IMR-90 (cell line): ENCODE measurements around the gene KRCC1.

ENCODE experiments used
- BHLHE40 ChIP-seq: fragments of 150-350 bp; IDR thresholded peaks from 2 replicates; pipeline ENCODE4 v1.6.1; 2016; ENCODE audit warnings: mild to moderate bottlenecking, low read depth, low read length
- CHD1 ChIP-seq: IDR thresholded peaks from 2 replicates; pipeline ENCODE4 v1.6.1; 2012; ENCODE audit warnings: low read depth, low read length, improper control_type of control experiment
- MXI1 ChIP-seq: IDR thresholded peaks from 2 replicates; pipeline ENCODE4 v1.6.1; 2012; ENCODE audit warnings: low read depth, mild to moderate bottlenecking, low read length, moderate library complexity, borderline replicate concordance
- POLR2A ChIP-seq: IDR thresholded peaks from 2 replicates; pipeline ENCODE4 v1.6.1; 2012; ENCODE audit warnings: mild to moderate bottlenecking, low read depth, low read length
- RAD21 ChIP-seq: IDR thresholded peaks from 2 replicates; pipeline ENCODE4 v1.6.1; 2012; ENCODE audit warnings: low read length, improper control_type of control experiment
- TF ChIP-seq, protein P1 (sequence below): conservative IDR thresholded peaks from 2 replicates; pipeline ENCODE4 v1.5.1; 2012; ENCODE audit warnings: mild to moderate bottlenecking, low read depth, low read length, improper control_type of control experiment

- TF ChIP-seq, protein P1, sequence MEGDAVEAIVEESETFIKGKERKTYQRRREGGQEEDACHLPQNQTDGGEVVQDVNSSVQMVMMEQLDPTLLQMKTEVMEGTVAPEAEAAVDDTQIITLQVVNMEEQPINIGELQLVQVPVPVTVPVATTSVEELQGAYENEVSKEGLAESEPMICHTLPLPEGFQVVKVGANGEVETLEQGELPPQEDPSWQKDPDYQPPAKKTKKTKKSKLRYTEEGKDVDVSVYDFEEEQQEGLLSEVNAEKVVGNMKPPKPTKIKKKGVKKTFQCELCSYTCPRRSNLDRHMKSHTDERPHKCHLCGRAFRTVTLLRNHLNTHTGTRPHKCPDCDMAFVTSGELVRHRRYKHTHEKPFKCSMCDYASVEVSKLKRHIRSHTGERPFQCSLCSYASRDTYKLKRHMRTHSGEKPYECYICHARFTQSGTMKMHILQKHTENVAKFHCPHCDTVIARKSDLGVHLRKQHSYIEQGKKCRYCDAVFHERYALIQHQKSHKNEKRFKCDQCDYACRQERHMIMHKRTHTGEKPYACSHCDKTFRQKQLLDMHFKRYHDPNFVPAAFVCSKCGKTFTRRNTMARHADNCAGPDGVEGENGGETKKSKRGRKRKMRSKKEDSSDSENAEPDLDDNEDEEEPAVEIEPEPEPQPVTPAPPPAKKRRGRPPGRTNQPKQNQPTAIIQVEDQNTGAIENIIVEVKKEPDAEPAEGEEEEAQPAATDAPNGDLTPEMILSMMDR: no peak
- no peak for TF ChIP-seq POLR2A
- TF ChIP-seq BHLHE40: no peak
- no peak for TF ChIP-seq MXI1
- no peak for TF ChIP-seq CHD1
- no peak for TF ChIP-seq RAD21
These were observed 59.8 kb downstream of the KRCC1 start for GRCh38 chr2:87995756-87996155.
